ENCODE results near the gene GADL1.

GADL1 gene

DNA sequence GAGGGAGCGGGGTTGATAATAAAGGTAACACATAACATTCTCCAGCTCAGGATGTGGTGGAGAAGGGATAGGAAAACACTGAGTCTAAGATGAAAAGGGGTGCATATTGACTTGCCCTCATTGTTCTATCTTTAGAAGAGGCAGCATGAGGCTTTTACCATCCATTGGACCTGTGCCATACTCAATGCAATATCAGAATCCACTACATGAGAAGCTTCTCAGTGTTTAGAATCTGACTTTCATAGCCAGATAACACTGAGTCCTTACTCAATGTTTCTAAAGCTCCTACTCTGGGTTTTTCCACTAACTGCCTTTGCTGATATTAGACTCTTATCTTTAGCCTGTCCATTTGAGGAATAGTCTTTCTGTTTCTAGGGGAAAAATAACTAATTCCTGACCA is 24.3 kb upstream of the GADL1 start:
- ChIA-PET POLR2A (no interaction called here), CTCF (no interaction called here)
- no peak for DNase-seq (ENCODE audit: extremely low spot score)
- TF ChIP-seq, protein P1, sequence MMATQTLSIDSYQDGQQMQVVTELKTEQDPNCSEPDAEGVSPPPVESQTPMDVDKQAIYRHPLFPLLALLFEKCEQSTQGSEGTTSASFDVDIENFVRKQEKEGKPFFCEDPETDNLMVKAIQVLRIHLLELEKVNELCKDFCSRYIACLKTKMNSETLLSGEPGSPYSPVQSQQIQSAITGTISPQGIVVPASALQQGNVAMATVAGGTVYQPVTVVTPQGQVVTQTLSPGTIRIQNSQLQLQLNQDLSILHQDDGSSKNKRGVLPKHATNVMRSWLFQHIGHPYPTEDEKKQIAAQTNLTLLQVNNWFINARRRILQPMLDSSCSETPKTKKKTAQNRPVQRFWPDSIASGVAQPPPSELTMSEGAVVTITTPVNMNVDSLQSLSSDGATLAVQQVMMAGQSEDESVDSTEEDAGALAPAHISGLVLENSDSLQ (IDR thresholded peaks at IDR 0.05), result no peak
- TF ChIP-seq FOXM1 (IDR thresholded peaks at IDR 0.05; ENCODE audit: borderline replicate concordance) (no peak), TARDBP (IDR thresholded peaks at IDR 0.05) (no peak), L3MBTL2 (conservative IDR thresholded peaks at IDR 0.05) (no peak), BHLHE40 (IDR thresholded peaks at IDR 0.05; ENCODE audit: borderline replicate concordance) (no peak), LEF1 (IDR thresholded peaks at IDR 0.05; ENCODE audit: borderline replicate concordance) (no peak), FOXA1 (IDR thresholded peaks at IDR 0.05) (no peak), ZNF384 (IDR thresholded peaks at IDR 0.05) (no peak), CTBP1 (IDR thresholded peaks at IDR 0.05; ENCODE audit: borderline replicate concordance) (no peak), ARNT (IDR thresholded peaks at IDR 0.05) (no peak), SUZ12 (IDR thresholded peaks at IDR 0.05) (no peak), HDGF (IDR thresholded peaks at IDR 0.05; ENCODE audit: borderline replicate concordance) (no peak), NFRKB (IDR thresholded peaks at IDR 0.05) (no peak), ELF4 (IDR thresholded peaks at IDR 0.05) (no peak), FOXK2 (IDR thresholded peaks at IDR 0.05) (no peak), SP1 (IDR thresholded peaks at IDR 0.05) (no peak)

DNA sequence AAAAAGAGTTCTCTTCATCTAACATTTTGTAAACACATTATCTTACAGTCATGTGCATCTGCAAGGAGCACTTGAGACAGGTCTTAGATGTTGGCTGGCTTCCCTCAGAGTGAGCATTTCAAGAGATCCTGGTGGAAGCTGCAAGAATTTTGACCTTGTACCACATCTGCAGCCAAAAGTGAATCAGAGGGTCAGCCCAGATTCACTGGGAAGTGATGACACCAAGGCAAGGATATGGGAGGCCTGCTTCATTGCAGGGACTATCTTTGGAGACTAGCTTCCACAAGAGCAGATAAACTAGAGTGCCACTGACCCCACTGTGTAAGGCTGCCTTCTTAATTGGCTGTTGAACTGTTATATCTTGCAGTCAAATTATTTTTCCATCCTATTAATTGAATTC is 21.3 kb upstream of the GADL1 start:
- ChIA-PET CTCF (no interaction called here), POLR2A (no interaction called here)
- TF ChIP-seq NFRKB (IDR thresholded peaks at IDR 0.05) (no peak), LEF1 (IDR thresholded peaks at IDR 0.05; ENCODE audit: borderline replicate concordance) (no peak)
- no peak for DNase-seq (ENCODE audit: extremely low spot score)

DNA sequence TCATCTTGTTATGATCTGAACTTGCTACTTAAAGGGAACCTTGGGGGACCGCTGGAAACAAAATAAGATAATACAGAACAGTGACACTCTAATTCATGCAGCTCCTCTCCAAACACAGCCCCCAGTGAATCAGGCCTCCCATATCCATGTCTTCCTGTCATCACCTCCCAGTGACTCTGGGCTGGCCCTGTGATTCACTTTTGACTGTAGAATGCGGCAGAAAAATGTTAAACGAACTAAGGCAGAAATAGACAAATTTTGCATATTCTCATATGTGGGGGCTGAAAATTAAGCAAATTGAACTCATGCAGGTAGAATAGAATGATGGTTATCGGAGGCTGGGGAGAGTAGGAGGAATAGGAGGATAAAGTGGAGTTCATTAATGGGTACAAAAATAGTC is 20.2 kb upstream of the GADL1 start:
- POLR2A ChIA-PET, result no interaction called here
- CTCF ChIA-PET, result no interaction called here
- no peak for TF ChIP-seq FOXA1 (IDR thresholded peaks at IDR 0.05)
- TF ChIP-seq BHLHE40 (IDR thresholded peaks at IDR 0.05; ENCODE audit: borderline replicate concordance), result no peak
- TF ChIP-seq CTBP1 (IDR thresholded peaks at IDR 0.05; ENCODE audit: borderline replicate concordance), result no peak
- no peak for TF ChIP-seq NFRKB (IDR thresholded peaks at IDR 0.05)
- no peak for TF ChIP-seq ARNT (IDR thresholded peaks at IDR 0.05)
- no peak for TF ChIP-seq ZNF384 (IDR thresholded peaks at IDR 0.05)
- no peak for TF ChIP-seq HDGF (IDR thresholded peaks at IDR 0.05; ENCODE audit: borderline replicate concordance)
- TF ChIP-seq L3MBTL2 (conservative IDR thresholded peaks at IDR 0.05), result no peak
- TF ChIP-seq SP1 (IDR thresholded peaks at IDR 0.05), result no peak
- no peak for TF ChIP-seq SUZ12 (IDR thresholded peaks at IDR 0.05)
- no peak for DNase-seq (ENCODE audit: extremely low spot score)

DNA sequence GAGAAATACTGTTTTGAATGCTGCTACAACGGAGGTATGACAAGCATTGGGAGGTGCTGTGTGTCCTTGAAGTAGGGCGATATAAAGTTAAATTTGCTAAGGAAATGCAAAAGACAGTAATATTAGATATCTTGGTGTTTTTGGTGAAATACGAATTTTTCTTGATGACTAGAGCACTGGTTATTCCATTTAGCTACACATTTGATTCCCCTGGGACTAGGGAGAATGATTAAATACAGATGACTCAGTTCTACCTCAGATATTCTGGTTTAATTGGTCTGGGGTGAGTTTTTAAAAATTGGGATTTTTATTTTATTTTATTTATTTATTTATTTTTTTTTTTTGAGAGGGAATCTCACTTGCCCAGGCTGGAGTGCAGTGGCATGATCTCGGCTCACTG is 18.7 kb upstream of the GADL1 start:
- POLR2A ChIA-PET, result interaction anchor here (1.0 kb wide), 1 partner anchor 9 kb away, joined by 3 read pairs; no protein-coding TSS in a partner anchor
- CTCF ChIA-PET, result interaction anchor here (0.6 kb wide), 1 partner anchor 145 kb away, joined by 3 read pairs; no protein-coding TSS in a partner anchor
- TF ChIP-seq L3MBTL2 (conservative IDR thresholded peaks at IDR 0.05) (no peak), FOXK2 (IDR thresholded peaks at IDR 0.05) (no peak)
- DNase-seq (ENCODE audit: extremely low spot score), result no peak

DNA sequence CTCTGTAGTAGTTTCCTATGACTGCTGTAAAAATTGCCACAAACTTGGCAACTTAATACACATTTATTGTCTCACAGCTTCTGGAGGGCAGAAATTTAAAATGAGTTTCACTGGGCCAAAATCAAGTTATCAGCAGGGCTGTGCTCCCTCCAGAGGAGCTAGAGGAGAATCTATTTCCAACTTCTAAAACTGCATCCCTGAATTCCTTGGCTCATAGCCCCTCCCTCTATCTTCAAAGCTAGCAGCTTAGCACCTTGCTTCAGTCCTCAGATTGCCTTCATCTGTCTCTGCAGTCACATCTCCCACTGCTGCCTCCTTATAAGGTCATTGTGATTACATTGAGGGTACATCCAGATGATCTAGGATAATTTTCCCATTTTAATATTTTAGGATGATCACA is 17.8 kb upstream of the GADL1 start:
- DNase-seq (ENCODE audit: extremely low spot score), result no peak
- ChIA-PET CTCF (no interaction called here), POLR2A (no interaction called here)
- TF ChIP-seq CTBP1 (IDR thresholded peaks at IDR 0.05; ENCODE audit: borderline replicate concordance) (no peak), HDGF (IDR thresholded peaks at IDR 0.05; ENCODE audit: borderline replicate concordance) (no peak), BHLHE40 (IDR thresholded peaks at IDR 0.05; ENCODE audit: borderline replicate concordance) (no peak), FOXA1 (IDR thresholded peaks at IDR 0.05) (no peak), ZNF384 (IDR thresholded peaks at IDR 0.05) (no peak), ARNT (IDR thresholded peaks at IDR 0.05) (no peak), NFRKB (IDR thresholded peaks at IDR 0.05) (no peak), L3MBTL2 (conservative IDR thresholded peaks at IDR 0.05) (no peak)
- TF ChIP-seq, protein P1 (IDR thresholded peaks at IDR 0.05), result no peak

DNA sequence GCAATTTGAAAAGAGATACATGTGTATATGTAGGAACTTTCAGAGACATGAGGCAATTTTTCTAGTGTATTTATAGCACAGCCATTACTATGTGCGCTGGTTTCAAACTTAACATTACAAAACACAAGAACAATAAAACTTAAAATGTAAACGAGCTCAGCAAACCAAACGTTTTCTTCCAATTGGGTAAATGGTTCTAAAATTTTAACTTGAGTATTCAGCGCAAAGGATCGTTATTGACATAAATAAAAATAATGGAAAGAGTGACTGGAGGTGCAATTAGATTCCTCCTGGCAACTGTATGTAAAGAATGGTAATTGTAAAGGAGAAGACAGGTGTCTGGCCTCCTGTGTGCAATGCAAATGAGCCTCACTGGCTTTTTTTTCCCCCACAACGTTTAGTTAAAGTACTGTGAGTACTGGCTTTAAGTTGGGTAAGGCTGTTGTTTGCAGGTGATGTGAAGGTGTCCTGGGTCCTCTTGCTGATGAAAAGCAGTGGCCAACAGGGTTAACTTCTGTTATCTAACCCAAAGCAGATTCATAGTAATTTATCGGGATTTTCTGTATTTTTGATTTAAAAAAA is 14.1 kb upstream of the GADL1 start:
- DNase-seq (ENCODE audit: extremely low spot score), result no peak
- TF ChIP-seq SUZ12 (IDR thresholded peaks at IDR 0.05), result no peak
- TF ChIP-seq SP1 (IDR thresholded peaks at IDR 0.05), result no peak
- TF ChIP-seq, protein P1 (IDR thresholded peaks at IDR 0.05), result no peak
- TF ChIP-seq FOXK2 (IDR thresholded peaks at IDR 0.05), result no peak
- TF ChIP-seq FOXM1 (IDR thresholded peaks at IDR 0.05; ENCODE audit: borderline replicate concordance), result no peak
- no peak for TF ChIP-seq ELF4 (IDR thresholded peaks at IDR 0.05)
- no peak for TF ChIP-seq TARDBP (IDR thresholded peaks at IDR 0.05)
- no peak for TF ChIP-seq ARNT (IDR thresholded peaks at IDR 0.05)
- TF ChIP-seq LEF1 (IDR thresholded peaks at IDR 0.05; ENCODE audit: borderline replicate concordance), result no peak
- TF ChIP-seq ZNF384 (IDR thresholded peaks at IDR 0.05), result no peak
- no peak for TF ChIP-seq CTBP1 (IDR thresholded peaks at IDR 0.05; ENCODE audit: borderline replicate concordance)
- TF ChIP-seq L3MBTL2 (conservative IDR thresholded peaks at IDR 0.05), result no peak
- no peak for TF ChIP-seq FOXA1 (IDR thresholded peaks at IDR 0.05)
- ChIA-PET POLR2A (no interaction called here), CTCF (no interaction called here)

DNA sequence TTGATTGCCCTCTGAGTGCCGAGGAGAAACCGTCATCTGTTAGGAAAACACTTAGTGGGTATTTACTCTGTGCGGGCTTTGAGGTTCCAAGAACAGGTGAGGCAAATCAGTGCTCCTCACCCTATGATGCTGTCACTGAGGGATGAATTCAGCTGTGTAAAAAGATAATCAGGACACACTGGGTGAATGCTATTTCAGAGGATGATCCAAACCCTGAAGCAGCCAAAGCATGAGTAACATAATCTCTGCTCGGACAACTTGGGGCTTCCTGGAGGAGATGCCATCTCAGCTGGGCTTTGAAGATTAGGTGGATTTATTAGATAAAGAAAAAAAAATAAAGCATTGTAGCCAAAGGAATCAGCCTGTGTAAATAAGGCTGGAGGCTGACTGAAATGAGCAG is 10.5 kb upstream of the GADL1 start:
- DNase-seq (ENCODE audit: extremely low spot score), result no peak
- TF ChIP-seq NFRKB (IDR thresholded peaks at IDR 0.05) (no peak), ZNF384 (IDR thresholded peaks at IDR 0.05) (no peak), HDGF (IDR thresholded peaks at IDR 0.05; ENCODE audit: borderline replicate concordance) (no peak)
- POLR2A ChIA-PET, result no interaction called here
- CTCF ChIA-PET, result no interaction called here
